ENCODE measurements around the gene ADAMTSL4.
"Not testable (repeated sequence)": the region's sequence is repeated elsewhere in the genome, so short reads cannot be mapped to it uniquely, and the experiment has no call there.

ADAMTSL4 gene

DNA sequence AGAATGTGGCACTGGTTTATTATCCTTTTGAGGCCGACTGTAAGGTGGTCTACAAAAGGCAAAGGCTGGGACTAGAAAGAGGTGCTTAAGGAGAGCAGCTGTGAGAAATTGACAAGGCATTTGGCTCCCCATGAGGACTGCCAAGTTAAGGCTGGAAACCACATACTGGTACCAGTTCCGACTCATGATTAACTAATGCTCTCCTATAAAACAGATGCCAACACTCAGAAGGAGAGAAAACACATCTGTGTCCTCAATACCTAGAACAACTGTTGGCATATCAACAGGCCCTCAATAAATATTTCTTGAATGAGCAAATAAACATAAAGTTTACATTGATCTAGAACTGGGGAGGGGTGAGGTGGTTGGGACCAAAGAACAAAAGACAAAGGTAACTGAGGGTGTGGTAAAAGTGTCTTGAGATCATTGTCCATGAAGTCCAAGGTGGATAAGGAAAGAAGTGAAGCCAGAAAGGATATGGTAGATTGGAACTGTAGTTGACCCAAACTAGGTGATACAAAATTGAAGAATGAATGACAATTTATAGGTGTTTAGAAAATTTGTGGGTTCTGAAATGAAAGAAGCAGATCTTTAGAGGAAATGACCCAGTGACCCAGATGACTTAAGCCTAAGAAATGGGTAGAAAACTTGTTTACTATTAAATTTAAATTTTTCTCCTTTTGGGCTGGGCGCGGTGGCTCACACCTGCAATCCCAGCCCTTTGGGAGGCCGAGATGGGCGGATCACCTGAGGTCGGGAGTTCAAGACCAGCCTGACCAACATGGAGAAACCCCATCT lies 47.1 kb downstream of the ADAMTSL4 start:
- DNase-seq, result no peak

GRCh38 chr1:150596976-150597375 lies 47.8 kb downstream of the ADAMTSL4 start:
- DNase-seq, result no peak

DNA sequence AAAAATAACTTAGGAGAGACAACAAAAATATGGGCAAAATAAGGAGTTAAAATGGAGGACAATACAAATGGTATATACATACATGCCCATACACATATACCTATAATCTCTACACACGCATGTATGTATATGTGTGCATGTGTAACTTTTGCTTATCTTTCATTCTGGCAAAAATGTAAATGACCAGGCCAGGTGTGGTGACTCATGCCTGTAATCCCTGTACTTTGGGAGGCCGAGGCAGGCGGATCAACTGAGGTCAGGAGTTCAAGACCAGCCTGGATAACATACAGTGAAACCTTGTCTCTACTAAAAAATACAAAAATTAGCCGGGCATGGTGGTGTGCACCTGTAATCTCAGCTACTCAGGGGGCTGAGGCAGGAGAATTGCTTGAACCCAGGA lies 49.1 kb downstream of the ADAMTSL4 start:
- DNase-seq, result not testable (repeated sequence)

DNA sequence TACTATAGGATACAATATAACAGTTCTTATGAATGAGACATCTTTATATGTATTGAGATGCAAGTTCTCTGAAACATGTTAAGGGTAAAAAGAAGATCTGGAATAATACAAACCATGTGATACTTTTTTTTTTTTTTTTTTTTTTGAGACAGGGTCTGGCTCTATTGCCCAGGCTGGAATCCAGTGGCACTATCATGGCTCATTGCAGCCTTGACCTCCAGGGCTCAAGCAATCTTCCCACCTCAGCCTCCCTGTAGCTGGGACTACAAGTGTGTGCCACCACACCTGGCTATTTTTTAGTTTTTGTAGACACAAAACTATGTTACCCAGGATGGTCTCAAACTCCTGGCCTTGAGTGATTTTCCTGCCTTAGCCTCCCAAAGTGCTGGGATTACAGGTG lies 52.3 kb downstream of the ADAMTSL4 start:
- DNase-seq, result no peak

DNA sequence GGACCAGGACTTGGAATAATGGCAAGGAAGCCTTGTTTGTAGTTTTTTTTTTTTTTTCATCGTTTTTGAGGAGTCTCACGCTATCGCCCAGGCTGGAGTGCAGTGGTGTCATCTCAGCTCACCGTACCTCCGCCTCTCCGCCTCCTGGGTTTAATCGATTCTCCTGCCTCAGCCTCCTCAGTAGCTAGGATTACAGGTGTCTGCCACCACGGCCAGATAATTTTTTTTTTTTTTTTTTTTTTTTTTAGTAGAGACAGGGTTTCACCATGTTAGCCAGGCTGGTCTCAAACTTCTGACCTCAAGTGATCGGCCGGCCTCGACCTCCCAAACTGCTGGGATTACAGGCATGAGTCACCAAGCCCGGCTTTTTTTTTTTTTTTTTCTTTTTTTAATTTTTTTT lies 53.2 kb downstream of the ADAMTSL4 start:
- not testable (repeated sequence) for DNase-seq

DNA sequence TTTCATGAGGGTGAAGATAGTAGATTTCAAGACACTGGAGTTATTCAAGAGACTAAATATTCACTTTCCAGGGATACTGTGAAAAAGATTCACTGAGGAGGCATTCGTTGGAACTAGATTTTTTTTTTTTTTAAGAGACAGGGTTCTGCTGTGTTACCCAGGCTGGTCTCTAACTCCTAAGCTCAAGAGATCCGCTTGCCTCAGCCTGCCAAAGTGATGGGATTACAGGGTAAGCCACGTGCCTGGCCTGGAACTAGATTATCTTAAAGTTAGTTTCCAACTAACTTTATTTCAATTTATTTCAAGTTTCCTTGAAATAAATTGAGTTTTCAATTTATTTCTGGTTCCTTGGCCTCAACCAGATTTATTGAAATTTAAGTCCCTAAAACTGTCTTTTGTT lies 54.5 kb downstream of the ADAMTSL4 start:
- DNase-seq, result no peak

GRCh38 chr1:150604226-150604588 lies 55.0 kb downstream of the ADAMTSL4 start:
- no peak for DNase-seq

GRCh38 chr1:150605451-150605731 lies 56.2 kb downstream of the ADAMTSL4 start:
- not testable (repeated sequence) for DNase-seq

GRCh38 chr1:150606463-150607142 lies 57.4 kb downstream of the ADAMTSL4 start:
- no peak for DNase-seq

GRCh38 chr1:150609732-150610131 lies 60.5 kb downstream of the ADAMTSL4 start:
- DNase-seq, result no peak
